Hepatocyte (in vitro differentiated cells): Measurements from ENCODE around the gene FCRLB. TPM values are rescaled to one million over a fixed set of nuclear protein-coding genes. Genes with fewer than 3 reads are reported as not detected.

Experiments used
- DNase-seq: peaks from one replicate; pipeline ENCODE4 v3.0.0-alpha.2; 2016; ENCODE audit warnings: low spot score
- H2AFZ ChIP-seq: fragments of 200-600 bp; sonication (generic); 2 replicates; pipeline ENCODE4 v1.6.0; 2016; ENCODE audit warnings: antibody characterized with exemption, mild to moderate bottlenecking
- H3K27ac ChIP-seq: fragments of 200-600 bp; sonication (generic); 2 replicates; pipeline ENCODE4 v1.5.1; 2016; ENCODE audit warnings: mild to moderate bottlenecking
- H3K27me3 ChIP-seq: fragments of 200-600 bp; sonication (generic); 2 replicates; pipeline ENCODE4 v1.6.1; 2016
- H3K36me3 ChIP-seq: fragments of 200-600 bp; sonication (generic); replicated peaks from 2 replicates; pipeline ENCODE4 v1.5.1; 2016; ENCODE audit warnings: low read depth; ENCODE audit not compliant: insufficient read depth
- H3K4me1 ChIP-seq: fragments of 200-600 bp; sonication (generic); 2 replicates; pipeline ENCODE4 v1.5.1; 2016; ENCODE audit warnings: mild to moderate bottlenecking, moderate library complexity; ENCODE audit not compliant: insufficient read depth
- H3K4me2 ChIP-seq: fragments of 200-600 bp; sonication (generic); 2 replicates; pipeline ENCODE4 v1.6.0; 2016
- H3K4me3 ChIP-seq: fragments of 200-600 bp; sonication (generic); 2 replicates; pipeline ENCODE4 v1.5.1; 2016; ENCODE audit warnings: mild to moderate bottlenecking
- H3K79me2 ChIP-seq: fragments of 200-600 bp; sonication (generic); 2 replicates; pipeline ENCODE4 v1.6.0; 2017; ENCODE audit warnings: mild to moderate bottlenecking
- H3K9me2 ChIP-seq: fragments of 200-600 bp; sonication (generic); replicated peaks from 2 replicates; pipeline ENCODE4 v1.6.0; 2017; ENCODE audit warnings: mild to moderate bottlenecking; ENCODE audit not compliant: insufficient read depth
- H3K9me3 ChIP-seq: fragments of 200-600 bp; sonication (generic); 2 replicates; pipeline ENCODE4 v1.5.1; 2016; ENCODE audit warnings: low read depth, mild to moderate bottlenecking
- H4K20me1 ChIP-seq: fragments of 200-600 bp; sonication (generic); 2 replicates; pipeline ENCODE4 v1.6.0; 2016; ENCODE audit warnings: mild to moderate bottlenecking; ENCODE audit not compliant: insufficient read depth, poor library complexity, severe bottlenecking
- CTCF ChIP-seq: fragments of 200-600 bp; sonication (generic); IDR thresholded peaks from 2 replicates; pipeline ENCODE4 v1.5.1; 2016; ENCODE audit warnings: antibody characterized with exemption, mild to moderate bottlenecking; ENCODE audit not compliant: poor library complexity
- EZH2 ChIP-seq: fragments of 200-600 bp; sonication (generic); IDR thresholded peaks from 2 replicates; pipeline ENCODE4 v1.6.1; 2016; ENCODE audit warnings: antibody characterized with exemption, mild to moderate bottlenecking, borderline replicate concordance
- EZH2phosphoT487 ChIP-seq: fragments of 200-600 bp; sonication (generic); IDR thresholded peaks from one replicate; pipeline ENCODE4 v1.6.1; 2018; ENCODE audit warnings: antibody characterized with exemption, mild to moderate bottlenecking, low read depth, moderate library complexity; ENCODE audit not compliant: unreplicated experiment, severe bottlenecking
- WGBS: methylation state at CpG from one replicate; pipeline ENCODE4 v1.1.6; 2016; ENCODE audit warnings: low lambda C conversion rate; ENCODE audit errors: missing lambda C conversion rate; 5-methylcytosine and 5-hydroxymethylcytosine counted together
- polyA plus RNA-seq: library from polyadenylated mRNA; unstranded; fragments of >200 nt; fragmentation: Nextera tagmentation; extraction: Ambion mirVana; gene quantifications from 2 replicates; pipeline ENCODE4 v1.2.1, GENCODE V29; 2016
- total RNA-seq: library from RNA; depleted of rRNA; stranded (reverse); fragments of >200 nt; gene quantifications from 2 replicates; pipeline ENCODE4 v1.2.3, GENCODE V29; 2014

FCRLB gene
- total and polyA plus RNA-seq, 2 experiments from 2014 or later, result 0.23 to 1.5 TPM

- no peak for TF ChIP-seq EZH2phosphoT487
- TF ChIP-seq CTCF, result no peak
- no peak for TF ChIP-seq EZH2
- no peaks in the 10 kb centered on the region for H4K20me1 ChIP-seq
- no peaks in the 10 kb centered on the region for H3K36me3 ChIP-seq
- peak; percentile 26 for DNase-seq
- WGBS, result 67% methylated on average over 9 of the region's 9 CpGs
- H3K9me2 ChIP-seq, result no peaks in the 10 kb centered on the region
- no peaks in the 10 kb centered on the region for H3K9me3 ChIP-seq
- no peaks in the 10 kb centered on the region for H3K4me1 ChIP-seq
- H3K27me3 ChIP-seq, result no peaks in the 10 kb centered on the region
- no peak overlapping the region for H3K4me2 ChIP-seq
- no peaks in the 10 kb centered on the region for H3K79me2 ChIP-seq
- peak overlapping the region; percentile 73 for H3K27ac ChIP-seq
- H2AFZ ChIP-seq, result no peak overlapping the region
- H3K4me3 ChIP-seq, result no peak overlapping the region
Measured at GRCh38 chr1:161743231-161743630, 21.9 kb downstream of the FCRLB start.

- Histone ChIP-seq H3K27me3 (no peaks in the 10 kb centered on the region), H4K20me1 (peaks cover 13% of the 10 kb centered on the region), H3K79me2 (peaks cover 25% of the 10 kb centered on the region), H3K9me2 (no peaks in the 10 kb centered on the region), H3K36me3 (no peaks in the 10 kb centered on the region), H3K4me2 (no peak overlapping the region), H3K9me3 (no peaks in the 10 kb centered on the region), H3K4me1 (peaks cover 12% of the 10 kb centered on the region), H3K27ac (no peak overlapping the region), H2AFZ (no peak overlapping the region), H3K4me3 (no peak overlapping the region)
- no peak for TF ChIP-seq EZH2phosphoT487
- TF ChIP-seq CTCF, result no peak
- TF ChIP-seq EZH2, result no peak
- WGBS, result 51% methylated on average over 6 of the region's 6 CpGs
- DNase-seq, result no peak
Measured at GRCh38 chr1:161747801-161748200, 26.5 kb downstream of the FCRLB start.

GRCh38 chr1:161749509-161750407, 28.4 kb downstream of the FCRLB start, which contains the start of gene DUSP12:
TSS of gene DUSP12 (plus strand) at chr1:161749786. CDS start at chr1:161749802, 16 bp downstream.
- DNase-seq, result peak; percentile 97
- no peaks in the 10 kb centered on the region for H3K9me2 ChIP-seq
- peak within 1 kb of the TSS; percentile 97 for H3K4me2 ChIP-seq
- peak within 1 kb of the TSS; percentile 99 for H3K27ac ChIP-seq
- peak within 1 kb of the TSS; percentile 87 for H3K4me3 ChIP-seq
- TF ChIP-seq EZH2, result no peak
- TF ChIP-seq EZH2phosphoT487, result no peak
- TF ChIP-seq CTCF, result peak; percentile 25
- peak within 1 kb of the TSS; percentile 94 for H2AFZ ChIP-seq
- H3K4me1 ChIP-seq, result peaks cover 12% of the 10 kb centered on the region
- no peaks in the 10 kb centered on the region for H3K9me3 ChIP-seq
- under 1% methylated on average over 65 of the region's 65 CpGs for WGBS
- H3K27me3 ChIP-seq, result no peaks in the 10 kb centered on the region
- peaks cover 13% of the 10 kb centered on the region for H4K20me1 ChIP-seq
- no peaks in the 10 kb centered on the region for H3K36me3 ChIP-seq
- H3K79me2 ChIP-seq, result peaks cover 33% of the 10 kb centered on the region
